ENCODE data around the gene RANBP17. TPM values are rescaled to one million over a fixed set of nuclear protein-coding genes. Genes with fewer than 3 reads are reported as not detected.

Gene RANBP17
- total and polyA plus RNA-seq, 2 experiments from 2014 or later, result 43.8 to 53.1 TPM

DNA sequence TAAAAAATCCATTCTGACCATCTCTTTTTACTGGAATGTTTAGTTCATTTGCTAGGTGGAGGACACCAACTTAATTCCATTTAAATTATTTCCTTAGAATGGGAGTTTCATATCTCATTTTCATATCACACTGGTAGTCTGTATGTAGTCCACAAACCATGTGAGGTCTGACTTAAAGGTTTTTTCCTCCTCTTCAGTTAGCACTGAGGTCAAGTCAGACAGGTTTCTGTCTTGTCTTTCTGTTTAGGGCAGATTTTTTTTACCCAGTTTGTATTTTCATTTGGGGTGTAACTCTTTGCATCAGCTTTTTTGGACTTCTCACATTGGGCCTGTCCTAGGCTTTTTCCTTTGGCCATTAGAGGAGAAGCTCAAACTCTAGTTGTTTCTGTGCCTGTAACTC is 75.3 kb downstream of the RANBP17 start:
- ATAC-seq, result no peak
- DNase-seq (ENCODE audit: low spot score), result no peak
- Mint-ChIP-seq H3K9me3 (no peaks in the 10 kb centered on the region; the same call in 2 of the 3 replicates), H3K27me3 (ENCODE audit: insufficient read depth, low read depth, poor library complexity) (no peaks in the 10 kb centered on the region), H3K4me1 (no peaks in the 10 kb centered on the region), H3K27ac (no peak overlapping the region), H3K4me3 (no peak overlapping the region), H3K36me3 (ENCODE audit: low read depth) (peaks cover 20% of the 10 kb centered on the region; the same call in 2 of the 3 replicates)
- Histone ChIP-seq H3K27ac (ENCODE audit: low read depth) (no peak overlapping the region), H3K79me2 (replicated peaks; ENCODE audit: insufficient read depth) (no peaks in the 10 kb centered on the region), H3K4me3 (no peak overlapping the region), H3K4me1 (ENCODE audit: insufficient read depth) (no peaks in the 10 kb centered on the region; the same call in 1 of the 2 replicates), H3K27me3 (ENCODE audit: insufficient read depth) (no peaks in the 10 kb centered on the region), H3F3A (replicated peaks; ENCODE audit: low read depth) (no peaks in the 10 kb centered on the region), H3K4me2 (no peak overlapping the region), H4K20me1 (replicated peaks; ENCODE audit: insufficient read depth) (no peaks in the 10 kb centered on the region), H3K9me2 (ENCODE audit: insufficient read depth) (no peaks in the 10 kb centered on the region), H2AFZ (no peak overlapping the region), H3K36me3 (ENCODE audit: insufficient read depth) (peaks cover 3% of the 10 kb centered on the region; the same call in 1 of the 2 replicates)
- TF ChIP-seq, protein P1, sequence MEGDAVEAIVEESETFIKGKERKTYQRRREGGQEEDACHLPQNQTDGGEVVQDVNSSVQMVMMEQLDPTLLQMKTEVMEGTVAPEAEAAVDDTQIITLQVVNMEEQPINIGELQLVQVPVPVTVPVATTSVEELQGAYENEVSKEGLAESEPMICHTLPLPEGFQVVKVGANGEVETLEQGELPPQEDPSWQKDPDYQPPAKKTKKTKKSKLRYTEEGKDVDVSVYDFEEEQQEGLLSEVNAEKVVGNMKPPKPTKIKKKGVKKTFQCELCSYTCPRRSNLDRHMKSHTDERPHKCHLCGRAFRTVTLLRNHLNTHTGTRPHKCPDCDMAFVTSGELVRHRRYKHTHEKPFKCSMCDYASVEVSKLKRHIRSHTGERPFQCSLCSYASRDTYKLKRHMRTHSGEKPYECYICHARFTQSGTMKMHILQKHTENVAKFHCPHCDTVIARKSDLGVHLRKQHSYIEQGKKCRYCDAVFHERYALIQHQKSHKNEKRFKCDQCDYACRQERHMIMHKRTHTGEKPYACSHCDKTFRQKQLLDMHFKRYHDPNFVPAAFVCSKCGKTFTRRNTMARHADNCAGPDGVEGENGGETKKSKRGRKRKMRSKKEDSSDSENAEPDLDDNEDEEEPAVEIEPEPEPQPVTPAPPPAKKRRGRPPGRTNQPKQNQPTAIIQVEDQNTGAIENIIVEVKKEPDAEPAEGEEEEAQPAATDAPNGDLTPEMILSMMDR (conservative IDR thresholded peaks at IDR 0.05; ENCODE audit: low read depth in 2 of 2), result no peak
- no peak for TF ChIP-seq CREB1 (CRISPR knock-in tag; IDR thresholded peaks at IDR 0.05; ENCODE audit: low read depth)

DNA sequence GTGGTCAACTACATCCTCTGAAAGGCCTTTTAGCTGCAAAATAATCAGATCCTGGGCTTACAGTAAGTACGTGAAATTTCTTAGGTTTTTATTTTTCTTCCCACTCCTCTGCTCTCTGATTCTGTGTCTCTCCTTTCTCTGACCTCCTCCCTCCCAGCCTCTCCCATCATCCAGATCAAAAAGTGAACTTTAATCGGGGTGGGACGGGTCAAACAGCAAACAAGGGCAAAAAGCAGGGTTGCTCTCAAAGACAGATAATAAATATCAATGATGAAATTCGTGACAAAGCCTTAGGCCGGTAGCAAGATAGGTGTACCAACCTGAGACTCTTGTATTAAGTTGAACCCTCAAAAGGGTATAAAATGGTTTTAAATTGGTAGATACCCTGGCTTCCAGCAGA is 76.1 kb downstream of the RANBP17 start:
- TF ChIP-seq ZNF114 (CRISPR knock-in tag; IDR thresholded peaks at IDR 0.05) (no peak), EZH2 (IDR thresholded peaks at IDR 0.05; ENCODE audit: low read depth, unreplicated experiment) (no peak)
- TF ChIP-seq, protein P2, sequence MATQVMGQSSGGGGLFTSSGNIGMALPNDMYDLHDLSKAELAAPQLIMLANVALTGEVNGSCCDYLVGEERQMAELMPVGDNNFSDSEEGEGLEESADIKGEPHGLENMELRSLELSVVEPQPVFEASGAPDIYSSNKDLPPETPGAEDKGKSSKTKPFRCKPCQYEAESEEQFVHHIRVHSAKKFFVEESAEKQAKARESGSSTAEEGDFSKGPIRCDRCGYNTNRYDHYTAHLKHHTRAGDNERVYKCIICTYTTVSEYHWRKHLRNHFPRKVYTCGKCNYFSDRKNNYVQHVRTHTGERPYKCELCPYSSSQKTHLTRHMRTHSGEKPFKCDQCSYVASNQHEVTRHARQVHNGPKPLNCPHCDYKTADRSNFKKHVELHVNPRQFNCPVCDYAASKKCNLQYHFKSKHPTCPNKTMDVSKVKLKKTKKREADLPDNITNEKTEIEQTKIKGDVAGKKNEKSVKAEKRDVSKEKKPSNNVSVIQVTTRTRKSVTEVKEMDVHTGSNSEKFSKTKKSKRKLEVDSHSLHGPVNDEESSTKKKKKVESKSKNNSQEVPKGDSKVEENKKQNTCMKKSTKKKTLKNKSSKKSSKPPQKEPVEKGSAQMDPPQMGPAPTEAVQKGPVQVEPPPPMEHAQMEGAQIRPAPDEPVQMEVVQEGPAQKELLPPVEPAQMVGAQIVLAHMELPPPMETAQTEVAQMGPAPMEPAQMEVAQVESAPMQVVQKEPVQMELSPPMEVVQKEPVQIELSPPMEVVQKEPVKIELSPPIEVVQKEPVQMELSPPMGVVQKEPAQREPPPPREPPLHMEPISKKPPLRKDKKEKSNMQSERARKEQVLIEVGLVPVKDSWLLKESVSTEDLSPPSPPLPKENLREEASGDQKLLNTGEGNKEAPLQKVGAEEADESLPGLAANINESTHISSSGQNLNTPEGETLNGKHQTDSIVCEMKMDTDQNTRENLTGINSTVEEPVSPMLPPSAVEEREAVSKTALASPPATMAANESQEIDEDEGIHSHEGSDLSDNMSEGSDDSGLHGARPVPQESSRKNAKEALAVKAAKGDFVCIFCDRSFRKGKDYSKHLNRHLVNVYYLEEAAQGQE (IDR thresholded peaks at IDR 0.05; ENCODE audit: unreplicated experiment), result no peak
- H3K27ac ChIP-seq (ENCODE audit: low read depth), result no peak overlapping the region
- no peak overlapping the region for H2AFZ ChIP-seq
- DNase-seq (ENCODE audit: low spot score), result no peak
- Mint-ChIP-seq H3K27ac (no peak overlapping the region), H3K4me3 (no peak overlapping the region), H3K36me3 (ENCODE audit: low read depth) (peaks cover 18% of the 10 kb centered on the region; the same call in 2 of the 3 replicates), H3K27me3 (ENCODE audit: insufficient read depth, low read depth, poor library complexity) (no peaks in the 10 kb centered on the region), H3K4me1 (no peaks in the 10 kb centered on the region), H3K9me3 (no peaks in the 10 kb centered on the region; the same call in 2 of the 3 replicates)
- no peaks in the 10 kb centered on the region for H3K79me2 ChIP-seq (replicated peaks; ENCODE audit: insufficient read depth)
- H3K4me1 ChIP-seq (ENCODE audit: insufficient read depth), result no peaks in the 10 kb centered on the region; the same call in 1 of the 2 replicates
- H4K20me1 ChIP-seq (replicated peaks; ENCODE audit: insufficient read depth), result no peaks in the 10 kb centered on the region
- no peaks in the 10 kb centered on the region for H3K27me3 ChIP-seq (ENCODE audit: insufficient read depth)
- H3F3A ChIP-seq (replicated peaks; ENCODE audit: low read depth), result no peaks in the 10 kb centered on the region
- no peaks in the 10 kb centered on the region for H3K9me2 ChIP-seq (ENCODE audit: insufficient read depth)
- H3K4me3 ChIP-seq, result no peak overlapping the region
- H3K36me3 ChIP-seq (ENCODE audit: insufficient read depth), result peaks cover 3% of the 10 kb centered on the region; the same call in 1 of the 2 replicates
- H3K4me2 ChIP-seq, result no peak overlapping the region
- ATAC-seq, result no peak

Measured in GM23338 (cell line).